OCI-LY3 (cell line): ENCODE results near the gene ARHGAP8.

Experiments used
- H2AFZ ChIP-seq: fragments of 200-600, 300-600 bp; shearing (Covaris generic); 2 replicates; pipeline ENCODE4 v1.6.0; 2014; ENCODE audit warnings: antibody characterized with exemption, low read depth, low read length
- H3K27ac ChIP-seq: fragments of 200-600, 300-600 bp; sonication (generic); 2 replicates; pipeline ENCODE4 v1.5.1; 2014; ENCODE audit warnings: mild to moderate bottlenecking, low read length, moderate library complexity, mixed read lengths
- H3K27me3 ChIP-seq: fragments of 200-600, 300-600 bp; sonication (generic); 2 replicates; pipeline ENCODE4 v1.6.1; 2014; ENCODE audit warnings: low read depth, low read length, mixed read lengths
- H3K36me3 ChIP-seq: fragments of 200-600, 300-600 bp; sonication (generic); replicated peaks from 2 replicates; pipeline ENCODE3; 2014; ENCODE audit warnings: low read depth, low read length, mixed read lengths
- H3K4me1 ChIP-seq: fragments of 300-600, 200-600 bp; sonication (generic); 2 replicates; pipeline ENCODE4 v1.6.1; 2014; ENCODE audit warnings: low read length, mixed read lengths
- H3K4me2 ChIP-seq: fragments of 200-600, 300-600 bp; sonication (generic); 2 replicates; pipeline ENCODE4 v1.6.1; 2014; ENCODE audit warnings: low read length, mixed read lengths
- H3K4me3 ChIP-seq: fragments of 300-600, 200-600 bp; sonication (generic); 2 replicates; pipeline ENCODE4 v1.5.1; 2014; ENCODE audit warnings: antibody characterized with exemption, mild to moderate bottlenecking, low read length, moderate library complexity
- H3K79me2 ChIP-seq: fragments of 300-600, 200-600 bp; shearing (Covaris generic); 2 replicates; pipeline ENCODE4 v1.6.1; 2014; ENCODE audit warnings: mild to moderate bottlenecking, low read length, mixed read lengths
- H3K9ac ChIP-seq: fragments of 300-600, 200-600 bp; shearing (Covaris generic); 2 replicates; pipeline ENCODE4 v1.6.0; 2014; ENCODE audit warnings: mild to moderate bottlenecking, low read length, moderate library complexity
- H3K9me3 ChIP-seq: fragments of 200-600, 300-600 bp; shearing (Covaris generic); 2 replicates; pipeline ENCODE4 v1.6.1; 2014; ENCODE audit warnings: low read length, mixed read lengths; ENCODE audit not compliant: insufficient read depth
- H4K20me1 ChIP-seq: fragments of 200-600, 300-600 bp; sonication (generic); 2 replicates; pipeline ENCODE4 v1.6.1; 2016; ENCODE audit warnings: low read length, mixed read lengths; ENCODE audit not compliant: insufficient read depth
- EZH2phosphoT487 ChIP-seq: fragments of 200-600 bp; shearing (Covaris generic); IDR thresholded peaks from 2 replicates; pipeline ENCODE4 v1.6.1; 2018; ENCODE audit warnings: antibody characterized with exemption, mixed run types, low read depth
- TF ChIP-seq, protein P1 (sequence below): fragments of 200-600, 300-600 bp; sonication (generic); IDR thresholded peaks from 2 replicates; pipeline ENCODE4 v1.5.1; 2014; ENCODE audit warnings: antibody characterized with exemption, low read length, low read depth

ARHGAP8 gene

DNA sequence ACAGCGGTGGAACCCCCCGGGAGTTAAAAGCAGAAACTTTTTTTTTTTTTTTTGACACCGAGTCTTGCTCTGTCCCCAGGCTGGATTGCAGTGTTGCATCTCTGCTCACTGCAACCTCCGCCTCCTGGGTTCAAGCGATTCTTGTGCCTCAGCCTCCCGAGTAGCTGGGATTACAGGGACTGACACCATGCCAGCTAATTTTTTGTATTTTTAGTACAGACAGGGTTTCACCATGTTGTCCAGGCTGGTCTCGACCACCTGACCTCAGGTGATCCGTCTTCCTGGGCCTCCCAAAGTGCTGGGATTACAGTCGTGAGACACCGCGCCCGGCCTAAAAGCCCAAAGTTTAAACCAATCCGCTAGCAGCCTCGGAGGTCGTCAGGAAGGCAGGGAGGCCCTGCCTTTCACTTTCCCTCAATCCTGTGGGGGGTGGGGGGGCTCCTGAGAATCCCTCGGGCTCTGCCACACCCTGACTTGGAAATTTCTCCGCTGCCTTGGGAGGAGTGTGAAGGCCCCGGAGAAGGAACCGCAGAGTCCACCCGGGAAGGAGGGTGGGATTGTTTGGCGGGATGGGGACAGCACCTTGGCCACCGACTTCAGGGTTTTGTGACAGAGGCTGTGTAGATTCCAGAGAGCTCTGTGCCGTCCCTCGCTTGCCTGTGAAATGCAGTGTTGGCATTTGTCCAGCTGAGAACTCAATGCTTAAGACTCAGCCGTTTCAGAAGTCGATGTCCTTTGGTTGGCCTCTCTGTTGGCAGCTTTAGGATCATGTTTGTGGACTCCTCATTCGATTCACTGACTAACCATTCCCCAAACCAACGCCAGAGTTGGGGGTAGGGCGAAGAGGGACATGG lies 1.0 kb downstream of the ARHGAP8 start:
- no peak overlapping the region for H3K4me3 ChIP-seq
- TF ChIP-seq, protein P1, sequence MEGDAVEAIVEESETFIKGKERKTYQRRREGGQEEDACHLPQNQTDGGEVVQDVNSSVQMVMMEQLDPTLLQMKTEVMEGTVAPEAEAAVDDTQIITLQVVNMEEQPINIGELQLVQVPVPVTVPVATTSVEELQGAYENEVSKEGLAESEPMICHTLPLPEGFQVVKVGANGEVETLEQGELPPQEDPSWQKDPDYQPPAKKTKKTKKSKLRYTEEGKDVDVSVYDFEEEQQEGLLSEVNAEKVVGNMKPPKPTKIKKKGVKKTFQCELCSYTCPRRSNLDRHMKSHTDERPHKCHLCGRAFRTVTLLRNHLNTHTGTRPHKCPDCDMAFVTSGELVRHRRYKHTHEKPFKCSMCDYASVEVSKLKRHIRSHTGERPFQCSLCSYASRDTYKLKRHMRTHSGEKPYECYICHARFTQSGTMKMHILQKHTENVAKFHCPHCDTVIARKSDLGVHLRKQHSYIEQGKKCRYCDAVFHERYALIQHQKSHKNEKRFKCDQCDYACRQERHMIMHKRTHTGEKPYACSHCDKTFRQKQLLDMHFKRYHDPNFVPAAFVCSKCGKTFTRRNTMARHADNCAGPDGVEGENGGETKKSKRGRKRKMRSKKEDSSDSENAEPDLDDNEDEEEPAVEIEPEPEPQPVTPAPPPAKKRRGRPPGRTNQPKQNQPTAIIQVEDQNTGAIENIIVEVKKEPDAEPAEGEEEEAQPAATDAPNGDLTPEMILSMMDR, result no peak
- no peak for TF ChIP-seq EZH2phosphoT487

DNA sequence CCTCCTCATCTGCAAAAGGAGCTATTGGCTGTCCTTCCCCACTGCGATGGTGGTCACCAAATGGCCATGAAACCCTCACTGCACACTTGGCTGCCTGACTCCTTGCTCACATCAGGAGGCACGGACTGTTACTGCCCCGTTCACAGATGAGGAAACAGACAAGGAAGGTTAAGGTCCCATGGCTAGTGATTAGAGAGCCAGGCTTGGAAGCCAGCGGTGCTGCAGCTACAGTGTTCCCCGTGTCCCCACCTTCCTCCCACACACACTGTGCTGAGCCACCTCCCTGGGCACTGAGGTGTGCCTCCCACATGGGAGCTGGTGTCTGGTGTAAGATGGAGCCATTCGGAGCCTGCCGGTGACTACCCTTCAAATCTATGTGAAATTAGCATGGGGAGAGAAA lies 2.6 kb downstream of the ARHGAP8 start:
- Histone ChIP-seq H4K20me1 (no peaks in the 10 kb centered on the region), H3K36me3 (no peaks in the 10 kb centered on the region), H3K9me3 (no peaks in the 10 kb centered on the region), H3K4me2 (no peak overlapping the region), H3K27ac (no peak overlapping the region), H3K79me2 (no peaks in the 10 kb centered on the region), H3K4me1 (no peaks in the 10 kb centered on the region), H3K4me3 (no peak overlapping the region), H3K9ac (no peak overlapping the region), H3K27me3 (peaks cover 12% of the 10 kb centered on the region), H2AFZ (no peak overlapping the region)
- TF ChIP-seq, protein P1, result no peak
- TF ChIP-seq EZH2phosphoT487, result no peak

More for the DNA sequence above, 1.0 kb downstream of the ARHGAP8 start:
- Histone ChIP-seq H3K9me3 (no peaks in the 10 kb centered on the region), H4K20me1 (no peaks in the 10 kb centered on the region), H3K36me3 (no peaks in the 10 kb centered on the region), H3K27me3 (peaks cover 9% of the 10 kb centered on the region), H3K27ac (no peak overlapping the region), H3K4me2 (no peak overlapping the region), H3K4me1 (no peaks in the 10 kb centered on the region), H2AFZ (no peak overlapping the region), H3K9ac (no peak overlapping the region), H3K79me2 (no peaks in the 10 kb centered on the region)

DNA sequence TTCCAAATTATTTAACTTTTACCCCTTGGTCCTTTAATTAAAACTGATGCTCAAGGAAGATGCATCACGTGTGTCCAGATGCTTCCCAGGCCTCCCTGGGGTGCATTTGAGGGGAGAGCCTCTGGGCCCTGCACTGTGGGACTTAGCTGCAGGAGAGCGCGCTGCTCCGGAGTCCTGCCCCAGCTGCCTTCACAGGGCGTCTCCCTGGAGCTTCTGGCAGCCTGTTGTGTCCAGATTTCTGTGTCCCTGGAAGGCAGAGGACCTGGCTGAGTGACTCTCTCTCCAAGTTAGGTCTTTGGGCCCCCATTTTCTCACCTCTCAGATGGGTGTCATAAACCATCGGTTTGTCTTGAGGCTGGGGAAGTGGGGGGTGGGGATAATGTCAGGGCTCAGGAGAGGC lies 3.0 kb downstream of the ARHGAP8 start:
- no peaks in the 10 kb centered on the region for H3K9me3 ChIP-seq
- H4K20me1 ChIP-seq, result no peaks in the 10 kb centered on the region
- no peaks in the 10 kb centered on the region for H3K36me3 ChIP-seq
- no peak overlapping the region for H3K9ac ChIP-seq
- no peak overlapping the region for H3K4me2 ChIP-seq
- TF ChIP-seq, protein P1, result no peak
- TF ChIP-seq EZH2phosphoT487, result no peak
- no peaks in the 10 kb centered on the region for H3K4me1 ChIP-seq
- H3K27me3 ChIP-seq, result peaks cover 12% of the 10 kb centered on the region
- H3K27ac ChIP-seq, result no peak overlapping the region
- no peak overlapping the region for H3K4me3 ChIP-seq
- H3K79me2 ChIP-seq, result no peaks in the 10 kb centered on the region
- no peak overlapping the region for H2AFZ ChIP-seq

DNA sequence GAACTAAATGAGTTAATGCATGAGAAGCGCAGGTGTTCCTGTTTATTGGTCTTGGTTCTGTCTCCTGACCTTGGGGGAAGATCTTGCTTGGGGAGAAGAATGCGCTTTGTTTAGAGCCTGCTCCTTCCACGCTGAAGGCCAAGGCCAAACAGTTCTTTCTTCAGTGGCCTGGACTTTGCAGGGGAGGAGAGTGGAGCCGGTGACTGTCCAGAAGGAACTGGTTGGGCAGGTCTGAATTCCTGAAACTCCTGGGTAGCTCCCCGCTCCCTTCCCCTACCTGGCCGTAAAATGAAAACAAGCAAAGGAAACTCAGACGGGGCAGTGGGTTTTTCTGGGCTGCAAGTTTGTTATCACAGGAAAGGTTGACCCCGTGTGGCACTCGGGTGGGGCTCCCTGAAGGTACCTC lies 3.6 kb downstream of the ARHGAP8 start:
- Histone ChIP-seq H3K36me3 (no peaks in the 10 kb centered on the region), H3K4me1 (no peaks in the 10 kb centered on the region), H3K9me3 (no peaks in the 10 kb centered on the region; the same call in 1 of the 2 replicates), H3K4me3 (no peak overlapping the region), H2AFZ (no peak overlapping the region), H3K4me2 (no peak overlapping the region), H3K27ac (no peak overlapping the region), H4K20me1 (no peaks in the 10 kb centered on the region), H3K9ac (no peak overlapping the region), H3K27me3 (peaks cover 12% of the 10 kb centered on the region), H3K79me2 (no peaks in the 10 kb centered on the region)
- TF ChIP-seq, protein P1, result no peak
- no peak for TF ChIP-seq EZH2phosphoT487
